HG03045 (cell line): ENCODE data around the gene CDC42SE2.
"Not testable (repeated sequence)": the region's sequence is repeated elsewhere in the genome, so short reads cannot be mapped to it uniquely, and the experiment has no call there.

Experiments used
- ATAC-seq: cut with Tn5 transposase; IDR thresholded peaks from one replicate; pipeline ENCODE4 v1.9.1; 2021; ENCODE audit warnings: mild to moderate bottlenecking, moderate library complexity; ENCODE audit not compliant: unreplicated experiment

The CDC42SE2 gene

DNA sequence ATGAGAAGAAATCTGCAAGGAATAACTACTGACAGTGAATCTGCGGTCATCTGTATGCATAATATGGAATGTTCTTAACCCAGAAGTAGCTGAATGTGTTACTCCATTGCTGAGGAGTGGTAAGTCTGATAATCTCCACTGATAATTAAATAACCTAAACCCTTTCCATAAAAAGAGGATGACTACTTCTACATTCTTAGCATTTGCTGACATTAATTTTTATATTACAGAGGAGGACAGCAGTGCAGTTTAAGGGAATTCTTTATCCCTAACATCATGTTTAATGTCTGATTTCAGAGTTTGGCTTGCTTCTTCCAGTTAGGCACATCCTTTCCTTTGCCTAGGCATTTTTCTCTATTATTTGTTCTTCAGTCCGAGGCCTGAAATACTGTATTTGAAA lies 52.2 kb downstream of the CDC42SE2 start:
- ATAC-seq = no peak

GRCh38 chr5:131316822-131317221 lies 53.0 kb downstream of the CDC42SE2 start:
- no peak for ATAC-seq

DNA sequence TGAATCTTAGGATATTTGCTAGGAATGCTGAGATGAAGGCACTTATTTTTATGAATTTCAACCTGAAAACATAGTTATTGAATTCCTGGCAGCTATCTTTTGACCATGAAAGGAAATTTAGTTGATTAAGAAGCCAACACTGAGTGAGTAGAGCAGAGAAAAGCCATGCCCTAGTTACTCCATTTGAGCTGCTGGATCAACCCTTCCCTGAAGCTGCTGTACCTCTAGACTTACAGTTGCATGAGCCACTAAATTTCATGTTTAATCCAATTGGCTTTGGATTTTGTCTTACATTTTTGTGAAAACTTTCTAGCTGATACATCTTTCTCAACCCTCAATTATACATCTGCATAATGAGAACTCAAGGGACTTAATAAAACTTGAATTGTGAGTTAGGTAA lies 54.6 kb downstream of the CDC42SE2 start:
- ATAC-seq = no peak

GRCh38 chr5:131321066-131321465 lies 57.2 kb downstream of the CDC42SE2 start:
- ATAC-seq = no peak

DNA sequence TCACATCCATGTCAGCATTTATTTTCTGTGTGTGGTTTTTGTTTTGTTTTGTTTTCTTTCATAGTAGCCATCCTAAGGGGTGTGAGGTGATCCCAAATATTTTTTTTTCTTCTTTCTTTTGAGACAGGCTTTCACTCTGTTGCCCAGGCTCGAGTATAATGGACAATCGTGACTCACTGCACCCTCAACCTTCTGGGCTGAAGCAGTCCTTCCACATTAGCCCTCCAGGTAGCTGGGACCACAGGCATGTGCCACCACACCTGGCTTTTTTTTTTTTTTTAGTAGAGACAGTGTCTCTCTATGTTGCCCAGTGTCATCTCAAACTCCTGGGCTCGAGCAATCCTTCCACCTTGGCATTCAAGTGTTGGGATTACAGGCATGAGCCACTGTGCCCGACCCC lies 59.1 kb downstream of the CDC42SE2 start:
- no peak for ATAC-seq

GRCh38 chr5:131323378-131323777 lies 59.5 kb downstream of the CDC42SE2 start:
- no peak for ATAC-seq

GRCh38 chr5:131324303-131324702 lies 60.5 kb downstream of the CDC42SE2 start:
- no peak for ATAC-seq

GRCh38 chr5:131328536-131329285 lies 64.9 kb downstream of the CDC42SE2 start:
- no peak for ATAC-seq

- no peak for ATAC-seq
Observed at GRCh38 chr5:131329286-131329560, 65.4 kb downstream of the CDC42SE2 start.

- ATAC-seq = no peak
Observed at GRCh38 chr5:131330031-131330430, 66.2 kb downstream of the CDC42SE2 start.

GRCh38 chr5:131335756-131336155 lies 71.9 kb downstream of the CDC42SE2 start:
- not testable (repeated sequence) for ATAC-seq

GRCh38 chr5:131336801-131337200 lies 72.9 kb downstream of the CDC42SE2 start:
- ATAC-seq = not testable (repeated sequence)

GRCh38 chr5:131337240-131338050 lies 73.6 kb downstream of the CDC42SE2 start:
- not testable (repeated sequence) for ATAC-seq

- ATAC-seq = no peak
Observed at GRCh38 chr5:131338051-131338453, 74.2 kb downstream of the CDC42SE2 start.

DNA sequence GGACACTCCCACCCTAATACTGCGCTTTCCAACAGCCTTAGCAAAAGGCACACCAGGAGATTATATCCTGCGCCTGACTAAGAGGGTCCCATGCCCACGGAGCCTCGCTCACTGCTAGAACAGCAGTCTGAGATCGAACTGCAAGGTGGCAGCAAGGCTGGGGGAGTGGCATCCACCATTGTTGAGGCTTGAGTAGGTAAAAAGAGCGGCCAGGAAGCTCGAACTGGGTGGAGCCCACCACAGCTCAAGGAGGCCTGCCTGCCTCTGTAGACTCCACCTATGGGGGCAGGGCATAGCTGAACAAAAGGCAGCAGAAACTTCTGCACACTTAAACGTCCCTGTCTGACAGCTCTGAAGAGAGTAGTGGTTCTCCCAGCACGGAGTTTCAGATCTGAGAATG lies 80.4 kb downstream of the CDC42SE2 start:
- not testable (repeated sequence) for ATAC-seq

GRCh38 chr5:131346204-131346603 lies 82.4 kb downstream of the CDC42SE2 start:
- ATAC-seq = not testable (repeated sequence)

DNA sequence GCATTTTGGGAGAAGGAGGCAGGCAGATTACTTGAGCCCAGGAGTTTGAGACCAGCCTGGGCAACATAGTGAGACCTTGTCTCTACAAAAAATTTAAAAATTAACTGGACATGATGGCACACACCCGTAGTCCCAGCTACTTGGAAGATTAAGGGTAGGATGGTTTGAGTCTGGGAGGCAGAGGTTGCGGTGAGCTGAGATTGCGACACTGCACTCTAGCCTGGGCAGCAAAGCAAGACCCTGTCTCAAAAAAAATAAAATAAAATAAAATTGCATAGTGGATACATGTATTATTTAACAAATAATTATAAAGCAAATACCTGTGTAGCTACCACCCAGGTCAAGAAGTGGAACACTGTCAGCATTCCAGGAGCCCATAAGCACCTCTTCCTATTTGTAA lies 90.1 kb downstream of the CDC42SE2 start:
- ATAC-seq = no peak

DNA sequence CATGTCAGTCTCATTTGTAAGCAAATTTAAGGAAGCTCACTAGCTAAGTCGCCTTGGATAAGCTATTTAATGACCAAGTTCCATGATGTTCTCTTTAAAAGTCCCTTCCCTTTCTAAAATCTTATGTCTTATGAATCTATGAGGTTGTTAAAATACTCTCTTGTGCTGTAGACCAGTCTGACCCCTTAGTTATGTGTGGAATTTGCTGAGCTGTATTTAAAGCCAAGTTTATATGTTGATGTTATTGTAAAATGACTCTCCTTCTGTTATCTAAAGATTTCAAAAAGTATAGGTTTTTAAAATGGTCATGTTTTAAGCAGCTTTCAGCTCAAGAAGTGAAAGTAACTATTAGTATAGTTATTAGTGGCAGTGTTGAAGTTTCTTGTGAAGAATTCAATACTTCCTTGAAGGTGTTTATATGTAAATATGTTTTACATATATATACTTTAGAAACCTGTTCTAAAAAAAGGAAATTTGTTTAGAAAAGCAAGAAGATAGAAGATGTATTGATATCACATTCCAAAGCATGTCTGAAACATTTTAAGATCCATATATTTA lies 92.2 kb downstream of the CDC42SE2 start:
- no peak for ATAC-seq

DNA sequence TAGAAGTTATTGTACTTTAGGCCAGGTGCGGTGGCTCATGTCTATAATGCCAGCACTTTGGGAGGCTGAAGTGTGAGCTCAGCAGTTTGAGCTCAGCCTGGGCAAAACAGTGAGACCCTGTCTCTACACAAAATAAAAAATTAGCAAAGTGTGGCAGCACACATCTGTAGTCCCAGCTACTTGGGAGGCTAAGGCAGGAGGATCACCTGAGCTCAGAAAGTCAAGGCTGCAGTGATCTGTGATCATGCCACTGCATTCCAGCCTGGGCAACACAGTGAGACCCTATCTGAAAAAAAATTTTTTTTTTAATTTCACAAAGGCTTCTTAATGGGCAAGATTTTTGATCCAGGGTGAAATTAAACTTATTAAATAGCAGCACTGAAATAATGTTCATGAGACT lies 92.8 kb downstream of the CDC42SE2 start:
- ATAC-seq = no peak

DNA sequence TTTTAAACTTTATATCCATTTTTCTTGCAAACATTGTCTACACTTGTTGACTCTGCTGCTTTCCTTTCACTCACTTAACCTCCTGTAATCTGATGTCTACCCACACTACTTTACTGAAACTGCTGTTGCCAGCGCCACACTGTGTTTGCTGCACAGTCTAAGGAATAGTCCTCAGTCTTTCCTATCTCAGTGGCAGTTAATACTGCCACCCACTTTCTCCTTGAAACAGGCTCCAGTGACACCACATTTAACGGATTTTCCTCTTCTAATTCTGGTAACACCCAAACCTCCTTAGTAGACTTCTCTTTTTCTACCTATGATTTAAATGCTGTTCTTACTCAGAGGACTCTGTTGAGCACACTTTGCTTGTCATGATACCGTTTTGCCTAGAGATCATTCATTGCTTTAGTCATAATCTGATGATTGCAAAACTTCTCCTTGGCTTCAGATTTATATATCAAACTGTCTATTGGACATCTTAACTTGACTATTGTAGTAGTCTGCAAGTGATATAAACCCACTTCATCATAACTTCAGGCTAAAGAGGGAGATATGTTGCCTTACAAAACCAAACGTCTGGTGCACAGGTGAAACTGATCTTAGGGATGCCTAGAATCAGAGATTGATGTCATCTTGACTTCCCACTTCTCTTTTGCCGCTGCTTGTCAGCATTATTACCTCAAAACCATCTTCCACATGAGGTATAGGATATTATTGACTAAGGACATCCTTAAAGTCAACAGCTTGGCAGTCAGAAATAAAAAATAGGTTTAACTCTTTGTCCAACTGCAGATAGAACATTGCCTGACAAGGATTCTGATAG lies 94.1 kb downstream of the CDC42SE2 start:
- no peak for ATAC-seq

GRCh38 chr5:131361677-131362315 lies 97.9 kb downstream of the CDC42SE2 start:
- ATAC-seq = no peak
